Stimulated activated CD4-positive, alpha-beta T cell treated with anti-CD3 and anti-CD28 coated beads, Interleukin-2, amount 100 ng/mL, for 48 hours (primary cell): ENCODE data around the gene REST.
A peak's percentile ranks its signal among the peaks of the same experiment; 100 is the strongest.

ENCODE experiments used
- DNase-seq, 2 donors: peaks; one replicate each; pipeline ENCODE4 v3.0.0-alpha.2; 2020

REST gene

DNA sequence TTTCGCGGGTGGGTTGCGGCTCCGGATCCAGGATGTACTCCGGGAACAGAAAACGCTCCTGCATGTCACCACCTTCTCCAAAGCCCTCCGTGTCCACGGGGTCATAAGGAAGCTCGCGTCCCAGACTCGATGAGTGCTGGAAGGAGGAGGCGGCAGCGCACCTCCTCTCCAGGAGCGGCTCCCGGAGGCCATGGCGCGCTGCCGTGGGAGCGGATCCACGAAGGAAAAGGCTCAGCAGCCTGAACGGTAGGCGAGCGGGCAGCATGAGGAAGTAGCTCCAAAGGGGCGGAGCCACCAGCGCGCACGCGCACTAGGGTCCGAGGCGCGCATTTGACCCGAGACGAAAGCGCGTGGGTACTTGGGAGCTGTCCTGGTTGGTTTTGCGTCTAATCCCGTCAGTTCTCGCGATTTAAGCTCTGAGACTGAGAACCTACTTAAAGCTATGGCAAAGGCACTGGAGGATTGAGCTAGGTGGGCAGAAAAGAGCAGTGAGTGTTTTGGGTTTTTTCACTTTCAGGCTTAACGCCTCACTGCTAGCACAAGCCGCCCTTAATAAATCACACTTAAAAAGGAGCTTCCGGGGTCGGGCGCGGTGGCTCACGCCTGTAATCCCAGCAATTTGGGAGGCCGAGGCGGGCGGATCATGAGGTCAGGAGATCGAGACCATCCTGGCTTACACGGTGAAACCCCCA lies 69.8 kb downstream of the REST start, which contains the start of gene NOA1:
Gene NOA1 (minus strand): TSS at position 286 of the 692 bp plus-strand sequence. CDS start 21 bp downstream, at position 265.
- peak; percentile 97 to 98 for DNase-seq

DNA sequence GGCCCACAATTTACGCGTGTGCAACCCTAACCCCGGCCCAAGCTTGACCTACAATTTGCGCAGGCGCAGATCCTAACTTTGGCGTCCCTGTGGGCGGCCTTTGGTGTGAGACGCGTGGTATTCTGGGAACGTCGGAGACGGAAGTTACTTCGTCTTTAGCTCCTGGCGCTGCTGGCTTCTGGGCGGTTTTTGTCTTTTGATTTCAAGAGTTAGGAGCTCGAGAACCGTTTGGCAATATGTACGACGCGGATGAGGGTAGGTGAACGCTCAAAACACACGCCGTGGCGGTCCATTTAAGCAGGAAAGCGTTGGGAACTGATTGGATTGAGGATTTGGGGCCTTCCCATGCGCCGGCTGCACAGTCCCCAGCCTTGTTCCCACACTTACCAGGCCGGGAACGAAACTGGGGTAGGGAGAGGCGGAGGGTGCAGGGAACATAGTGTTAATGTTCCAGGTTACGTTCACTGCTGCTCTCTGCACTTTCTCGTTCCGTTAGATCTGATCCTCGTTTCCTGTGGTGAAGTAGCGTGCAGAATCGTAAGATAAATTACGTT lies 71.1 kb downstream of the REST start, which contains the start of gene POLR2B:
Gene POLR2B (plus strand): TSS at position 147 of the 554 bp plus-strand sequence. CDS start 90 bp downstream, at position 237.
- peak; percentile 82 to 89 for DNase-seq

DNA sequence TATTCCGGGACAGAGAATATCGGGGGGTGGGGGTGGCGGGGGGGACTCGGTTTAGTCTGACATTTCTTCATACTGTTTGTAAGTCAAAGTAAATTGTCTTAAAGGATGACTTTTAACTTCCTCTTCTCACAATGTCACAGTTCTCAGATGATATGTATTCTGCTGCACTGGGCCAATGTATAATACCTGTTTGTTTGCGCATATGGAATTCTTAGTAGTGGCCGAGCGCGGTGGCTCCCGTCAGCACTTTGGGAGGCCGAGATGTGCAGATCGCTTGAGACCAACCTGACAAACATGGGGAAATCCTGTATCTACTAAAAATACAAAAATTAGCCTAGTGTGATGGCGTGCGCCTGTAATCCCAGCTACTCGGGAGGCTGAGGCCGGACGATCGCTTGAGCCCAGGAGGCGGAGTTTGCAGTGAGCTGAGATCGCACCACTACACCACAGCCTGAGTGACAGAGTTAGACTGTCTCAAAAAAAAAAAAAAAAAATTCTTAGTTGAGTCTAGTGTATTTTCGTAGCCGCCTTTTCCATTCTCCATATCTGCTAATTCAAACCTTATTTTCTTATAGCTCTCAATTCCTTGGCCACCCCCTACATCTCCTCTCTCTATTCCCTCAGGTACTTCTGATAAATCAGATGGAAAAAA lies 71.8 kb downstream of the REST start:
- DNase-seq, result peak; percentile 28 to 37

DNA sequence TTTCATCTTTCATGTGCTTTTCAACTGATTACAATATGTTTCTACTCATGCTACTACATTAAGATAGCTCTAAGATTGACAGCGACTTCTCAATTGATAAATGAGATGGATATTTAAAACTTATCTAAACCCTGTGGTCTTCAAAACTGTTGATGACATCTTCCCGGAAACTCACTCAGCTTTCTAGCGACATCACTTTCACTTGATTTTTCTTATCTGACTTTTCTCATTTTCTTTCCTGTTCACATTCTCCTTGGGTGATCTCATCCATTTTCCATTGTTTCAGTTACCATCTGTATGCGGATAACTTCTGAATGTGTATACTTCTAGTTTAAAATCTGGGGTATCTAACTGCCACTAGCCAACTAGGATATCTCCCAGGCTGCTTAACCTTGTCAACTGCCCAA lies 74.1 kb downstream of the REST start:
- no peak for DNase-seq

DNA sequence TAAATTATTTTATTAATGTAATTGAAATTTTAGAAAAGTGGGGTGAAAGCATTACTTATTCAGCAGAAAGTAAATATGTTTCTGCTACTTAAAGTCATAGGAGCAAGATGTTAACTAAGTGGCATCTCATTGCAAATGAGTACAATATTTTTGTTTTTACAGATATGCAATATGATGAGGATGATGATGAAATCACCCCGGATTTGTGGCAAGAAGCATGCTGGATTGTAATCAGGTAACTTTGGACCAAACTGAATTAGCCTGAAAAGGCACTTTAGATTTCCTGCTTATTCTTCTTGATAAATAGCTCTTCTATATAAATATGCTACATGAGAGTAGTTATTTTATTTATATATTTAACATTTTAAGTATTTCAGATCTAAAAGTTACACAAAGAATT lies 78.5 kb downstream of the REST start:
- DNase-seq, result no peak

DNA sequence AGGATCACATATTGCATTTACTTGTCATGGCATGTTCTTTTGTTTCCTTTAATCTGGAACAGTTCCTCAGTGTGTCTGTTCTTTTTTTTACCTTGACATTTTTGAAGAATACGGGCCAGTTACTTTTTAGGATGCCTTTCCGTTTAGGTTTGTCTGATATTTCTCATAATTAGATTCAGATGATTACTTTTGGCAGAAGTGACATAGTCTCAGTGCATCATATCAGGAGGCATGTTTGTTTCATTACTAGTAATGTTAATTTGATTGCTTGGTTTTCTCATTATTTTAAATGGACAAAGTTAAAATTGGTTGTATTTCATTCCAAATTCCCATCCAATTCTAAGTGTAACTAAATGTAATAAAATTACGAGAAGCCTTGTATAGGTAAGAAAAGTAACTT lies 79.3 kb downstream of the REST start:
- no peak for DNase-seq

DNA sequence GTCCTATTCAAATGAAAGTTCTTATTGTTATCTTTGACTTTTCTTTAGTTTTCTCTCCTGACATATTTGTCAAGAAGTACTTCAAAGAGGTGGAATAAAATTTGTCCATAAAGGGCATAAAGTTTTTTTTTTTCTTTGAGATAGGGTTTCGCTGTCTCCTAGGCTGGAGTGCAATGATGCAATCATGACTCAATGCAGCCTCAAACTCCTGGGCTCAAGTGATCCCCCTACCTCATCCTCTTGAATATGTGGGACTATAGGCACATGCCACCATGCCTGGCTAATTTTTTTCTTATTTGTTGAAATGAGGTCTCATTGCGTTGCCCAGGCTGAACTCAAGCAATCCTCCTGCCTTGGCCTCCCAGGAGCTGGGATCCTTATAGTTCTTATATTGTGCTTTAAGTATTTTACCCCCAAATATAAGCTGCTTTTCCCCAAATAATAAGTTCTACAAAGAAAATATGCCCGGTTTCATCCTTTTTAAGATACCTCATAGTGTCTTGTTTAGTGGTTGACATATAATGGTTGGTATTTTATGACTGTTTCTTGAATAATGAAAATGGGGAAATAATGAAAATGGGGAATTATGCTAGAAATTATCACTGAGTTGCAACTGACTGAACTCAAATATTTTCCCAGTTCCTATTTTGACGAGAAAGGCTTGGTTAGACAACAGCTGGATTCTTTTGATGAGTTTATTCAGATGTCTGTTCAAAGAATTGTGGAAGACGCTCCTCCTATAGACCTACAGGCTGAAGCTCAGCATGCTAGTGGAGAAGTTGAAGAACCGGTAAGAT lies 82.6 kb downstream of the REST start:
- no peak for DNase-seq

DNA sequence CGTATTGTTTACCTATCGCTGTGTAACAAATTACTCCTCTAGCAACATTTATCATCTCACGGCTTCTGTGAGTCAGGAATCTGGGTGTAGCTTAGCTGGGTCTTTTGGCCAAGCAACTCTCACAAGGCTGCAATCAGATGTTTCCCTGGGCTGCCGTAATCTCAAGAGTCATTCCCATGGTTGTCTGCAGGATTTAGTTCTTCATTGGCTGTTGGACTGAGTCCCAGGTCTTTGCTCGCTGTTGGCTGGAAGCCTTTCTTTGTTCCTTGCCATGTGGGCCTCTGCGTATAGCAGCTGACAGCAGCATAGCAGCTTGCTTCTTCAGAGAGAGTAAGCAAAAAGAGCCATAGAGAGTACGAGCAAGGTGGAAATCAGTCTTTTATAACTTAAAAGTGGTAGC lies 87.8 kb downstream of the REST start:
- no peak for DNase-seq

DNA sequence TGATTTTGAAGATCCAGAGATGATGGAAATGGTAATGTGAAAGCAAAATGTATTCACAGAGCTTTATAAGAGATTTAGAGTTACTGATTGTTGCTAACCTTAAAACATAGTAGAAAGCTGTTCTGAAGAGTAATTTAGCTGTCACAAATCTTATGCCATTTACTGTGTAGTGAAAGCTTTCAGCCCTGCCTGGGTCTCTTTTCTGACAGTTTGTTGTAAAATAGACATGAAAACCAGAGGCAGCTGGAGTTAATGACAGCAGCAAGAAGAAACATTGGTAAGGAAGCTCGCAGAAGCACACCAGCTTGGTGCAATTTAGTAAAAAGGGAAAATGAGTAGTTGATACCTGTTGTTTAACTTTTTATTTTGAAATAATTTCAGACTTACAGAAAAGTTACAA lies 92.1 kb downstream of the REST start:
- DNase-seq, result no peak

DNA sequence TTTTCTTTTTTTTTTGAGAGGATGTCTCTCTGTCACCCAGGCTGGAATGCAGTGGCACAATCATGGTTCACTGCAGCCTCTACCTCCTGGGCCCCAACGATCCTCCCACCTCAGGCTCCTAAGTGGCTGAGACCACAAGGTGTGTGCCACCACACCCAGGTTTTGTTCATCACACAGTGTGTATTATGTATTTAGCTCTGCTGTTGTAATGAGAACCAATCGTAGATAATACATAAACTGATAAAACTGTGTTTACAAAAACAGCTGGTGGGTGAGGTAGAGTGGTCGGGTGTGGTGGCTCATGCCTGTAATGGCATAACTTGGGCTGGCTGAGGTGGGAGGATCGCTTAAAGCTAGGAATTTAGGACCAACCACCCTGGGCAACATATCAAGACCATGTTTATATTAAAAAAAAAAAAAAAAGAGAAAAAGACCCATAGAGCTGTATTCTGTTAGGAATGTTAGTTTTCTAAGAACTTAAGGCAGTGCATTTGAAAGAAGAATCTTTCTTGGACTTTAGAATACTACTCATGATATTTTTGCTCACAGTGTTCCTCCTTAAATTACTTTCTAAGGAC lies 105.9 kb downstream of the REST start:
- no peak for DNase-seq
